ENCODE measurements around the gene USHBP1. TPM values are rescaled to one million over a fixed set of nuclear protein-coding genes. Genes with fewer than 3 reads are reported as not detected.
A peak's percentile ranks its signal among the peaks of the same experiment; 100 is the strongest.

USHBP1 gene
- total RNA-seq, 1 donor from 2014 or later: not detected

GRCh38 chr19:17304386-17305215, 40.1 kb upstream of the USHBP1 start:
- no peak for FAIRE-seq
- Histone ChIP-seq H3K36me3 (ENCODE audit: control insufficient read depth, insufficient read depth, low read length) (no peaks in the 10 kb centered on the region), H3K27me3 (ENCODE audit: control insufficient read depth, insufficient read depth, low read length) (no peaks in the 10 kb centered on the region), H3K4me3 (ENCODE audit: low read depth, low read length) (no peak overlapping the region)
- peak; percentile 86 for DNase-seq (ENCODE audit: low read depth)
- no peak for TF ChIP-seq CTCF (IDR thresholded peaks at IDR 0.05; ENCODE audit: insufficient read depth, low read length, severe bottlenecking)

- FAIRE-seq: no peak
- no peak for TF ChIP-seq CTCF (IDR thresholded peaks at IDR 0.05; ENCODE audit: insufficient read depth, low read length, severe bottlenecking)
- Histone ChIP-seq H3K36me3 (ENCODE audit: control insufficient read depth, insufficient read depth, low read length) (no peaks in the 10 kb centered on the region), H3K27me3 (ENCODE audit: control insufficient read depth, insufficient read depth, low read length) (no peaks in the 10 kb centered on the region), H3K4me3 (ENCODE audit: low read depth, low read length) (no peak overlapping the region)
- DNase-seq (ENCODE audit: low read depth): peak; percentile 70
Observed at GRCh38 chr19:17303940-17304267, 39.4 kb upstream of the USHBP1 start.

- peak; percentile 55 for TF ChIP-seq CTCF (IDR thresholded peaks at IDR 0.05; ENCODE audit: insufficient read depth, low read length, severe bottlenecking)
- Histone ChIP-seq H3K4me3 (ENCODE audit: low read depth, low read length) (peak within 1 kb of the TSS; percentile 70), H3K27me3 (ENCODE audit: control insufficient read depth, insufficient read depth, low read length) (no peaks in the 10 kb centered on the region), H3K36me3 (ENCODE audit: control insufficient read depth, insufficient read depth, low read length) (no peaks in the 10 kb centered on the region)
- DNase-seq (ENCODE audit: low read depth) (peak; percentile 81), FAIRE-seq (no peak)
Observed at GRCh38 chr19:17303167-17303939, 38.8 kb upstream of the USHBP1 start, which contains the start of gene ABHD8. Gene ABHD8, minus strand, starts transcription at chr19:17303425. Its CDS starts 1,809 bp downstream, at chr19:17301616.

GRCh38 chr19:17302391-17303166, 38.0 kb upstream of the USHBP1 start:
- no peaks in the 10 kb centered on the region for H3K36me3 ChIP-seq (ENCODE audit: control insufficient read depth, insufficient read depth, low read length)
- no peaks in the 10 kb centered on the region for H3K27me3 ChIP-seq (ENCODE audit: control insufficient read depth, insufficient read depth, low read length)
- DNase-seq (ENCODE audit: low read depth): peak; percentile 20
- H3K4me3 ChIP-seq (ENCODE audit: low read depth, low read length): peak overlapping the region; percentile 70
- FAIRE-seq: no peak
- no peak for TF ChIP-seq CTCF (IDR thresholded peaks at IDR 0.05; ENCODE audit: insufficient read depth, low read length, severe bottlenecking)

- FAIRE-seq (no peak), DNase-seq (ENCODE audit: low read depth) (no peak)
- Histone ChIP-seq H3K27me3 (ENCODE audit: control insufficient read depth, insufficient read depth, low read length) (no peaks in the 10 kb centered on the region), H3K4me3 (ENCODE audit: low read depth, low read length) (no peak overlapping the region), H3K36me3 (ENCODE audit: control insufficient read depth, insufficient read depth, low read length) (no peaks in the 10 kb centered on the region)
- no peak for TF ChIP-seq CTCF (IDR thresholded peaks at IDR 0.05; ENCODE audit: insufficient read depth, low read length, severe bottlenecking)
Observed at GRCh38 chr19:17300992-17301619, 36.6 kb upstream of the USHBP1 start.

Measured in bronchial epithelial cell (primary cell).